IMR-90 (cell line): ENCODE data around the gene GBP3. TPM values are rescaled to one million over a fixed set of nuclear protein-coding genes. Genes with fewer than 3 reads are reported as not detected.

Experiments used
- ATAC-seq: fragments of 200-7000 bp; cut with Tn5 transposase; 2 replicates; pipeline ENCODE4 v1.9.1; 2020; ENCODE audit warnings: low read depth, mild to moderate bottlenecking, moderate library complexity
- BruUV-seq: library from RNA; stranded (reverse); fragments of 400-500 nt; replicated peaks from 2 replicates; lab custom pipeline; 2021; lab: Mats Ljungman, UMichigan
- CTCF ChIA-PET: fragments of 300-600 bp; formaldehyde crosslinking; extraction: SDS; loops from one replicate; lab custom pipeline; 2021; ENCODE audit warnings: antibody characterized with exemption; lab: Yijun Ruan, JAX
- POLR2A ChIA-PET: fragments of 300-600 bp; sonication (Branson Sonifier 250); formaldehyde crosslinking; loops from one replicate; lab custom pipeline; 2022; ENCODE audit warnings: antibody characterized with exemption; ENCODE audit not compliant: unreplicated experiment; lab: Charles Lee
- DNase-seq: peaks from one replicate; pipeline ENCODE4 v3.0.0; 2013
- H2AFZ ChIP-seq: replicated peaks from 2 replicates; pipeline ENCODE3; 2013; ENCODE audit warnings: low read length, mild to moderate bottlenecking; ENCODE audit not compliant: poor library complexity
- H2AK5ac ChIP-seq: 2 replicates; pipeline ENCODE4 v1.6.1; 2013; ENCODE audit warnings: low read depth, low read length, inconsistent platforms
- H2AK9ac ChIP-seq: replicated peaks from 2 replicates; pipeline ENCODE3; 2013; ENCODE audit warnings: mild to moderate bottlenecking, low read depth, low read length, moderate library complexity; ENCODE audit not compliant: poor library complexity
- H2BK120ac ChIP-seq: 2 replicates; pipeline ENCODE4 v1.6.1; 2013; ENCODE audit warnings: low read depth, low read length, inconsistent platforms
- H2BK15ac ChIP-seq: 3 replicates; pipeline ENCODE4 v1.6.1; 2013; ENCODE audit warnings: low read depth, low read length, inconsistent platforms
- H2BK20ac ChIP-seq: 2 replicates; pipeline ENCODE4 v1.6.1; 2013; ENCODE audit warnings: low read depth, mild to moderate bottlenecking, inconsistent platforms, low read length, moderate library complexity
- H2BK5ac ChIP-seq: 2 replicates; pipeline ENCODE4 v1.6.1; 2013; ENCODE audit warnings: mild to moderate bottlenecking, low read depth, low read length, inconsistent platforms; ENCODE audit not compliant: poor library complexity, severe bottlenecking
- H3K14ac ChIP-seq: replicated peaks from 2 replicates; pipeline ENCODE4 v1.6.1; 2013; ENCODE audit warnings: low read depth, low read length, inconsistent platforms
- H3K18ac ChIP-seq: 2 replicates; pipeline ENCODE4 v1.6.1; 2013; ENCODE audit warnings: low read depth, low read length, control low read depth
- H3K23ac ChIP-seq: 2 replicates; pipeline ENCODE4 v1.6.1; 2013; ENCODE audit warnings: low read depth, low read length, inconsistent platforms
- H3K27ac ChIP-seq: 2 replicates; pipeline ENCODE4 v1.5.1; 2013; ENCODE audit warnings: mild to moderate bottlenecking, control low read depth, low read length; ENCODE audit not compliant: insufficient read depth
- H3K27me3 ChIP-seq: 2 replicates; pipeline ENCODE4 v1.6.1; 2013; ENCODE audit warnings: low read length; ENCODE audit not compliant: control insufficient read depth, insufficient read depth
- H3K36me3 ChIP-seq: 2 replicates; pipeline ENCODE4 v1.6.1; 2013; ENCODE audit warnings: low read length, mixed read lengths; ENCODE audit not compliant: control insufficient read depth, insufficient read depth
- H3K4ac ChIP-seq: 2 replicates; pipeline ENCODE4 v1.6.1; 2013; ENCODE audit warnings: low read depth, low read length, inconsistent platforms
- H3K4me1 ChIP-seq: 2 replicates; pipeline ENCODE4 v1.6.1; 2013; ENCODE audit warnings: low read length, mixed read lengths; ENCODE audit not compliant: control insufficient read depth, insufficient read depth
- H3K4me2 ChIP-seq: 2 replicates; pipeline ENCODE4 v1.6.1; 2013; ENCODE audit warnings: low read depth, mild to moderate bottlenecking, control low read depth, low read length, moderate library complexity
- H3K4me3 ChIP-seq: 2 replicates; pipeline ENCODE4 v1.5.1; 2013; ENCODE audit warnings: low read depth, mild to moderate bottlenecking, control low read depth, low read length, moderate library complexity; ENCODE audit not compliant: insufficient read depth
- H3K56ac ChIP-seq: 2 replicates; pipeline ENCODE4 v1.6.1; 2013; ENCODE audit warnings: low read length, inconsistent platforms; ENCODE audit not compliant: insufficient read depth; ENCODE audit errors: extremely low read depth
- H3K79me1 ChIP-seq, 2 experiments: 2 replicates each; pipeline ENCODE4 v1.6.1; 2013; ENCODE audit warnings: low read length in 2 of 2, inconsistent platforms in 1 of 2, low read depth in 1 of 2
- H3K9ac ChIP-seq: 2 replicates; pipeline ENCODE4 v1.6.1; 2013; ENCODE audit warnings: low read depth, low read length, control low read depth
- H3K9me1 ChIP-seq: 2 replicates; pipeline ENCODE4 v1.6.1; 2013; ENCODE audit warnings: low read length, inconsistent platforms; ENCODE audit not compliant: insufficient read depth
- H3K9me3 ChIP-seq: 2 replicates; pipeline ENCODE4 v1.6.1; 2013; ENCODE audit warnings: low read length; ENCODE audit not compliant: control insufficient read depth, insufficient read depth
- H4K20me1 ChIP-seq: 2 replicates; pipeline ENCODE4 v1.6.1; 2013; ENCODE audit warnings: low read length, inconsistent platforms; ENCODE audit not compliant: insufficient read depth
- H4K5ac ChIP-seq: 2 replicates; pipeline ENCODE4 v1.6.1; 2013; ENCODE audit warnings: mild to moderate bottlenecking, low read depth, low read length, control low read depth
- H4K8ac ChIP-seq, 2 experiments: 2 replicates each; pipeline ENCODE4 v1.6.1; 2013; ENCODE audit warnings: low read depth in 2 of 2, low read length in 2 of 2, control low read depth in 1 of 2, inconsistent platforms in 1 of 2
- H4K91ac ChIP-seq: 2 replicates; pipeline ENCODE4 v1.6.1; 2013; ENCODE audit warnings: low read depth, low read length, inconsistent platforms; ENCODE audit not compliant: insufficient read depth
- FOS ChIP-seq: fragments of 150-350 bp; IDR thresholded peaks from 2 replicates; pipeline ENCODE4 v1.6.1; 2016; ENCODE audit warnings: low read depth, low read length
- MAFK ChIP-seq: IDR thresholded peaks from 2 replicates; pipeline ENCODE4 v1.6.1; 2012; ENCODE audit warnings: low read depth, low read length, improper control_type of control experiment
- RAD21 ChIP-seq: IDR thresholded peaks from 2 replicates; pipeline ENCODE4 v1.6.1; 2012; ENCODE audit warnings: low read length, improper control_type of control experiment
- RFX5 ChIP-seq: IDR thresholded peaks from 2 replicates; pipeline ENCODE4 v1.8.0; 2012; ENCODE audit warnings: low read depth, mild to moderate bottlenecking, low read length, moderate library complexity
- SMC3 ChIP-seq: fragments of 150-350 bp; IDR thresholded peaks from 2 replicates; pipeline ENCODE4 v1.6.1; 2016; ENCODE audit warnings: low read depth, mild to moderate bottlenecking, antibody characterized with exemption, low read length, moderate library complexity
- WGBS, 2 experiments: methylation state at CpG; one replicate each; pipeline versions ENCODE4 v1.1.5 to v1.1.7; 2013; ENCODE audit warnings: missing lambda C conversion rate in 2 of 2; ENCODE audit not compliant: insufficient read length in 1 of 2; ENCODE audit errors: extremely low coverage in 2 of 2; 5-methylcytosine and 5-hydroxymethylcytosine counted together
- dilution Hi-C: fragments of 300-500 bp; cut with HindIII; formaldehyde crosslinking; loops from one replicate; pipeline ENCODE4 v1.14.3; 2018; ENCODE audit warnings: low sequenced_read_pairs; ENCODE audit not compliant: unreplicated experiment
- in situ Hi-C: fragments of 300-500 bp; cut with MboI; formaldehyde crosslinking; loops from 3 replicates; pipeline ENCODE4 v1.14.3; 2019; ENCODE audit warnings: low sequenced_read_pairs, inconsistent platforms, mixed read lengths
- intact Hi-C: fragments of 100-400 bp; cut with micrococcal nuclease; formaldehyde crosslinking; loops from 2 replicates; pipeline ENCODE4 v1.10.0; 2022
- polyA plus RNA-seq, 3 experiments: library from polyadenylated mRNA; depleted of rRNA; stranded (reverse); fragments of >200 nt; gene quantifications; 2 replicates each; pipeline ENCODE4 v1.2.3, GENCODE V29; 2012; ENCODE audit warnings: low replicate concordance in 1 of 3
- total RNA-seq: library from RNA; depleted of rRNA; stranded (reverse); fragments of >200 nt; gene quantifications from 2 replicates; pipeline ENCODE4 v1.2.3, GENCODE V29; 2012
- TF ChIP-seq, protein P1 (sequence below): fragments of 150-350 bp; IDR thresholded peaks from 2 replicates; pipeline ENCODE4 v1.6.1; 2016; ENCODE audit warnings: low read depth, mild to moderate bottlenecking, low read length, moderate library complexity, borderline replicate concordance
- TF ChIP-seq, protein P2 (sequence below): conservative IDR thresholded peaks from 2 replicates; pipeline ENCODE4 v1.5.1; 2012; ENCODE audit warnings: mild to moderate bottlenecking, low read depth, low read length, improper control_type of control experiment

Gene GBP3
- total and polyA plus RNA-seq, 2 of the 4 experiments (the other 2 are of a cell fraction) = 21.9 to 50.0 TPM

DNA sequence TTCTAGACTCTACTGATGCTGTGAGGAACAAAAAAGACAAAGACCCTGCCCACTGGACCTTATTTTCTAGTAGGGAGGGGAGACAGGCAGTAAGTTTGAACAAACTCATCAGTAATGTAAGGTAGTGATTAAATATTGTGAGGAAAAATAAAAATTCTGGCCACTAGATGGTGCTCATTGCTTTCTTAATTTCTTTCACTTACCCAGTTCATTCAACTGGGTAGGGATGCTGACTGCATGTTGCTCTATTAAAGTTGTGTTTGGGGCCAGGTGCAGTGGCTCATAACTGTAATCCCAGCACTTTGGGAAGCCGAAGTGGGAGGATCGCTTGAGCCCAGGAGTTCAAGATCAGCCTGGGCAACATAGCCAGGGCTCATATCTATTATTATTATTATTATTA is 23.9 kb downstream of the GBP3 start:
- H3K9ac ChIP-seq = no peak overlapping the region
- ATAC-seq (peak; percentile 88), DNase-seq (peak; percentile 69)
- ChIA-PET CTCF (interaction anchor here (1.1 kb wide), 1 partner anchor 360 kb away, joined by 4 read pairs; no protein-coding TSS in a partner anchor), POLR2A (no interaction called here)
- H3K9me1 ChIP-seq = no peaks in the 10 kb centered on the region
- H3K23ac ChIP-seq = no peak overlapping the region
- H2AFZ ChIP-seq = no peak overlapping the region
- intact Hi-C loops (loop anchor here (1.0 to 5.0 kb wide), 4 partner anchors 89 to 457 kb away; no protein-coding TSS in a partner anchor), dilution Hi-C loops (no loop called here), in situ Hi-C loops (no loop called here)
- H3K18ac ChIP-seq = no peak overlapping the region
- TF ChIP-seq RFX5 (no peak), SMC3 (peak; percentile 55), FOS (no peak), MAFK (no peak), RAD21 (peak; percentile 70)
- TF ChIP-seq, protein P1, sequence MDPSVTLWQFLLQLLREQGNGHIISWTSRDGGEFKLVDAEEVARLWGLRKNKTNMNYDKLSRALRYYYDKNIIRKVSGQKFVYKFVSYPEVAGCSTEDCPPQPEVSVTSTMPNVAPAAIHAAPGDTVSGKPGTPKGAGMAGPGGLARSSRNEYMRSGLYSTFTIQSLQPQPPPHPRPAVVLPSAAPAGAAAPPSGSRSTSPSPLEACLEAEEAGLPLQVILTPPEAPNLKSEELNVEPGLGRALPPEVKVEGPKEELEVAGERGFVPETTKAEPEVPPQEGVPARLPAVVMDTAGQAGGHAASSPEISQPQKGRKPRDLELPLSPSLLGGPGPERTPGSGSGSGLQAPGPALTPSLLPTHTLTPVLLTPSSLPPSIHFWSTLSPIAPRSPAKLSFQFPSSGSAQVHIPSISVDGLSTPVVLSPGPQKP = no peak
- TF ChIP-seq, protein P2, sequence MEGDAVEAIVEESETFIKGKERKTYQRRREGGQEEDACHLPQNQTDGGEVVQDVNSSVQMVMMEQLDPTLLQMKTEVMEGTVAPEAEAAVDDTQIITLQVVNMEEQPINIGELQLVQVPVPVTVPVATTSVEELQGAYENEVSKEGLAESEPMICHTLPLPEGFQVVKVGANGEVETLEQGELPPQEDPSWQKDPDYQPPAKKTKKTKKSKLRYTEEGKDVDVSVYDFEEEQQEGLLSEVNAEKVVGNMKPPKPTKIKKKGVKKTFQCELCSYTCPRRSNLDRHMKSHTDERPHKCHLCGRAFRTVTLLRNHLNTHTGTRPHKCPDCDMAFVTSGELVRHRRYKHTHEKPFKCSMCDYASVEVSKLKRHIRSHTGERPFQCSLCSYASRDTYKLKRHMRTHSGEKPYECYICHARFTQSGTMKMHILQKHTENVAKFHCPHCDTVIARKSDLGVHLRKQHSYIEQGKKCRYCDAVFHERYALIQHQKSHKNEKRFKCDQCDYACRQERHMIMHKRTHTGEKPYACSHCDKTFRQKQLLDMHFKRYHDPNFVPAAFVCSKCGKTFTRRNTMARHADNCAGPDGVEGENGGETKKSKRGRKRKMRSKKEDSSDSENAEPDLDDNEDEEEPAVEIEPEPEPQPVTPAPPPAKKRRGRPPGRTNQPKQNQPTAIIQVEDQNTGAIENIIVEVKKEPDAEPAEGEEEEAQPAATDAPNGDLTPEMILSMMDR = peak; percentile 63
- H3K4ac ChIP-seq = no peak overlapping the region
- WGBS, 2 experiments = no CpG with 5 or more reads among the region's 2 CpGs
- H3K4me3 ChIP-seq = no peak overlapping the region
- H2AK5ac ChIP-seq = no peak overlapping the region
- no peak overlapping the region for H2BK15ac ChIP-seq
- no peak overlapping the region for H4K91ac ChIP-seq
- no peaks in the 10 kb centered on the region for H3K36me3 ChIP-seq
- H3K4me1 ChIP-seq = peaks cover 2% of the 10 kb centered on the region; the same call in 1 of the 2 replicates
- no peak overlapping the region for H2AK9ac ChIP-seq
- H2BK5ac ChIP-seq = no peak overlapping the region
- H4K20me1 ChIP-seq = no peaks in the 10 kb centered on the region
- H4K5ac ChIP-seq = no peak overlapping the region
- no peak overlapping the region for H4K8ac ChIP-seq
- H3K9me3 ChIP-seq = no peaks in the 10 kb centered on the region
- H3K27me3 ChIP-seq = no peaks in the 10 kb centered on the region
- H3K14ac ChIP-seq = no peak overlapping the region
- H3K27ac ChIP-seq = no peak overlapping the region
- BruUV-seq = no TSS peak
- H3K56ac ChIP-seq = no peak overlapping the region
- H2BK20ac ChIP-seq = no peak overlapping the region
- H3K79me1 ChIP-seq = no peaks in the 10 kb centered on the region
- no peak overlapping the region for H2BK120ac ChIP-seq
- H3K4me2 ChIP-seq = no peak overlapping the region
